HEK293T (cell line): ENCODE results near the gene FSCN2.

Source experiments
- CTCF ChIA-PET: fragments of 350-600 bp; formaldehyde crosslinking; extraction: SDS; loops from one replicate; lab custom pipeline; 2021; ENCODE audit warnings: antibody characterized with exemption, inconsistent platforms; lab: Yijun Ruan, JAX
- POLR2A ChIA-PET: fragments of 350-600 bp; formaldehyde crosslinking; extraction: SDS; loops from one replicate; lab custom pipeline; 2020; ENCODE audit warnings: antibody characterized with exemption, inconsistent platforms; lab: Yijun Ruan, JAX
- DNase-seq: peaks from one replicate; pipeline ENCODE4 v3.0.0; 2012; ENCODE audit warnings: mixed read lengths; ENCODE audit errors: extremely low spot score
- BHLHE40 ChIP-seq: fragments of 450-650 bp; IDR thresholded peaks from 2 replicates; pipeline ENCODE4 v1.6.1; 2016; ENCODE audit warnings: mild to moderate bottlenecking, moderate library complexity, borderline replicate concordance
- CTBP1 ChIP-seq: fragments of 450-650 bp; IDR thresholded peaks from 2 replicates; pipeline ENCODE4 v1.6.1; 2016; ENCODE audit warnings: borderline replicate concordance
- ELF4 ChIP-seq: fragments of 450-650 bp; IDR thresholded peaks from 2 replicates; pipeline ENCODE4 v1.6.1; 2017; ENCODE audit warnings: antibody characterized with exemption
- FOXA1 ChIP-seq: fragments of 450-650 bp; IDR thresholded peaks from 2 replicates; pipeline ENCODE4 v1.6.1; 2016; ENCODE audit warnings: mild to moderate bottlenecking
- FOXK2 ChIP-seq: fragments of 450-650 bp; IDR thresholded peaks from 2 replicates; pipeline ENCODE4 v1.6.1; 2016; ENCODE audit warnings: mild to moderate bottlenecking
- HDGF ChIP-seq: fragments of 450-650 bp; IDR thresholded peaks from 2 replicates; pipeline ENCODE4 v1.6.1; 2017; ENCODE audit warnings: antibody characterized with exemption, borderline replicate concordance
- L3MBTL2 ChIP-seq: fragments of 450-650 bp; conservative IDR thresholded peaks from 2 replicates; pipeline ENCODE4 v1.6.1; 2016; ENCODE audit warnings: mild to moderate bottlenecking
- LEF1 ChIP-seq: fragments of 450-650 bp; IDR thresholded peaks from 2 replicates; pipeline ENCODE4 v1.6.1; 2017; ENCODE audit warnings: mild to moderate bottlenecking, borderline replicate concordance
- NFRKB ChIP-seq: fragments of 450-650 bp; IDR thresholded peaks from 2 replicates; pipeline ENCODE4 v1.6.1; 2016; ENCODE audit warnings: mild to moderate bottlenecking, moderate library complexity
- PKNOX1 ChIP-seq: fragments of 450-650 bp; IDR thresholded peaks from 2 replicates; pipeline ENCODE4 v1.6.1; 2016
- SP1 ChIP-seq: fragments of 450-650 bp; IDR thresholded peaks from 2 replicates; pipeline ENCODE4 v1.6.1; 2017
- SUZ12 ChIP-seq: fragments of 450-650 bp; IDR thresholded peaks from 2 replicates; pipeline ENCODE4 v1.6.1; 2016; ENCODE audit warnings: mild to moderate bottlenecking
- ZNF384 ChIP-seq: fragments of 450-650 bp; IDR thresholded peaks from 2 replicates; pipeline ENCODE4 v1.6.1; 2016

FSCN2 gene

GRCh38 chr17:81566461-81567126 lies 38.4 kb downstream of the FSCN2 start:
- CTCF ChIA-PET: interaction anchor here (0.7 to 1.2 kb wide), 3 partner anchors 9 to 35 kb away, joined by 3 to 4 read pairs (median 3); no protein-coding TSS in a partner anchor

GRCh38 chr17:81567191-81567590 lies 39.0 kb downstream of the FSCN2 start:
- TF ChIP-seq SUZ12 (no peak), HDGF (no peak), CTBP1 (no peak), L3MBTL2 (no peak), BHLHE40 (no peak), PKNOX1 (no peak), SP1 (no peak), FOXA1 (no peak), LEF1 (no peak), FOXK2 (no peak)
- ChIA-PET POLR2A (interaction anchor here (1.0 to 5.0 kb wide), 8 partner anchors 10 to 107 kb away, joined by 3 to 28 read pairs (median 4); partner anchors contain the start of genes ACTG1 and FAAP100), CTCF (interaction anchor here (1.2 kb wide), 2 partner anchors 11 to 34 kb away, joined by 3 to 4 read pairs; no protein-coding TSS in a partner anchor)
- DNase-seq: no peak

More at GRCh38 chr17:81566461-81567126, 38.4 kb downstream of the FSCN2 start:
- POLR2A ChIA-PET: interaction anchor here (0.8 to 5.0 kb wide), 8 partner anchors 10 to 61 kb away, joined by 3 to 28 read pairs (median 4); partner anchors contain the start of genes ACTG1 and FAAP100
- DNase-seq: no peak
- TF ChIP-seq ZNF384: no peak

- DNase-seq: no peak
- TF ChIP-seq CTBP1 (no peak), PKNOX1 (no peak), SUZ12 (no peak), HDGF (no peak), NFRKB (no peak)
- ChIA-PET POLR2A (interaction anchor here (5.0 kb wide), 1 partner anchor 17 kb away, joined by 28 read pairs; the partner anchor contains the start of gene FAAP100), CTCF (no interaction called here)
Measured at GRCh38 chr17:81568416-81568815, 40.2 kb downstream of the FSCN2 start.

- TF ChIP-seq HDGF (no peak), ZNF384 (no peak), CTBP1 (no peak), FOXK2 (no peak), PKNOX1 (no peak), BHLHE40 (no peak), ELF4 (no peak), FOXA1 (no peak), LEF1 (no peak)
- ChIA-PET POLR2A (interaction anchor here (5.0 kb wide), 1 partner anchor 18 kb away, joined by 28 read pairs; the partner anchor contains the start of gene FAAP100), CTCF (interaction anchor here (1.2 kb wide), 1 partner anchor 30 kb away, joined by 3 read pairs; no protein-coding TSS in a partner anchor)
- no peak for DNase-seq
Measured at GRCh38 chr17:81569986-81570514, 41.9 kb downstream of the FSCN2 start.

- no peak for TF ChIP-seq LEF1
- 0 out of 2 replicates have a peak, but pooled peaks have one; percentile 20 for TF ChIP-seq PKNOX1
- no peak for TF ChIP-seq BHLHE40
- ChIA-PET POLR2A (interaction anchor here (5.0 kb wide), 1 partner anchor 19 kb away, joined by 28 read pairs; the partner anchor contains the start of gene FAAP100), CTCF (no interaction called here)
- DNase-seq: no peak
Measured at GRCh38 chr17:81570964-81571363, 42.8 kb downstream of the FSCN2 start.

GRCh38 chr17:81572563-81573168 lies 44.5 kb downstream of the FSCN2 start:
- ChIA-PET CTCF (interaction anchor here (0.7 kb wide), 1 partner anchor 87 kb away, joined by 3 read pairs; no protein-coding TSS in a partner anchor), POLR2A (no interaction called here)
- TF ChIP-seq PKNOX1 (peak; percentile 81), BHLHE40 (no peak), ELF4 (no peak)
- no peak for DNase-seq
